Esophagus muscularis mucosa (tissue), 4 donors: Measurements from ENCODE around the gene MRPL33.

Source experiments
- EP300 ChIP-seq: sonication (generic); formaldehyde crosslinking; IDR thresholded peaks from one replicate; pipeline ENCODE4 v1.6.1; 2017; ENCODE audit warnings: antibody characterized with exemption
- POLR2AphosphoS5 ChIP-seq, 2 donors: sonication (generic); formaldehyde crosslinking; IDR thresholded peaks; one replicate each; pipeline ENCODE4 v1.6.1; 2017; ENCODE audit warnings: antibody characterized with exemption in 2 of 2
- TF ChIP-seq, protein P1 (sequence below), 3 experiments: fragments of 200-600 bp in 2 of 3; fragments of 450-650 bp in 1 of 3; sonication (generic) in 2 of 3; IDR thresholded peaks; one replicate each; pipeline ENCODE4 v1.5.1; 2017 to 2019; ENCODE audit warnings: antibody characterized with exemption in 3 of 3, mild to moderate bottlenecking in 2 of 3, moderate library complexity in 1 of 3

GRCh38 chr2:27766287-27766661 is 5.2 kb upstream of the MRPL33 start:
- TF ChIP-seq, protein P1, sequence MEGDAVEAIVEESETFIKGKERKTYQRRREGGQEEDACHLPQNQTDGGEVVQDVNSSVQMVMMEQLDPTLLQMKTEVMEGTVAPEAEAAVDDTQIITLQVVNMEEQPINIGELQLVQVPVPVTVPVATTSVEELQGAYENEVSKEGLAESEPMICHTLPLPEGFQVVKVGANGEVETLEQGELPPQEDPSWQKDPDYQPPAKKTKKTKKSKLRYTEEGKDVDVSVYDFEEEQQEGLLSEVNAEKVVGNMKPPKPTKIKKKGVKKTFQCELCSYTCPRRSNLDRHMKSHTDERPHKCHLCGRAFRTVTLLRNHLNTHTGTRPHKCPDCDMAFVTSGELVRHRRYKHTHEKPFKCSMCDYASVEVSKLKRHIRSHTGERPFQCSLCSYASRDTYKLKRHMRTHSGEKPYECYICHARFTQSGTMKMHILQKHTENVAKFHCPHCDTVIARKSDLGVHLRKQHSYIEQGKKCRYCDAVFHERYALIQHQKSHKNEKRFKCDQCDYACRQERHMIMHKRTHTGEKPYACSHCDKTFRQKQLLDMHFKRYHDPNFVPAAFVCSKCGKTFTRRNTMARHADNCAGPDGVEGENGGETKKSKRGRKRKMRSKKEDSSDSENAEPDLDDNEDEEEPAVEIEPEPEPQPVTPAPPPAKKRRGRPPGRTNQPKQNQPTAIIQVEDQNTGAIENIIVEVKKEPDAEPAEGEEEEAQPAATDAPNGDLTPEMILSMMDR (IDR thresholded peaks at IDR 0.05), result no peak
- TF ChIP-seq EP300 (no peak), POLR2AphosphoS5 (IDR thresholded peaks at IDR 0.05) (no peak)
